ENCODE results near the gene MCFD2.

- TF ChIP-seq YY1 (IDR thresholded peaks at IDR 0.05; ENCODE audit: low read depth) (no peak), TCF12 (IDR thresholded peaks at IDR 0.05; ENCODE audit: low read depth) (no peak), TAF1 (IDR thresholded peaks at IDR 0.05; ENCODE audit: low read depth) (no peak), REST (IDR thresholded peaks at IDR 0.05; ENCODE audit: low read depth) (no peak), NFIC (IDR thresholded peaks at IDR 0.05) (no peak), CEBPB (IDR thresholded peaks at IDR 0.05) (no peak)
Measured at GRCh38 chr2:46891956-46892553, 23.6 kb downstream of the MCFD2 start.

Data from Ishikawa (cell line).